Measurements from ENCODE around the gene GALNT17. TPM values are rescaled to one million over a fixed set of nuclear protein-coding genes. Genes with fewer than 3 reads are reported as not detected.

Gene GALNT17
- total RNA-seq, 2 donors from 2014 or later, result 0.82 to 4.0 TPM

GRCh38 chr7:71465741-71466189 lies 333.8 kb downstream of the GALNT17 start:
- Histone ChIP-seq H3K27ac (no peak overlapping the region), H3K4me1 (peaks cover 0 to 5% of the 10 kb centered on the region in 2 donors), H3K36me3 (no peaks in the 10 kb centered on the region), H3K9me3 (peaks cover 0 to 5% of the 10 kb centered on the region in 2 donors), H3K4me3 (no peak overlapping the region), H3K27me3 (no peaks in the 10 kb centered on the region)
- no peak for DNase-seq (ENCODE audit: low spot score)
- TF ChIP-seq, protein P1, sequence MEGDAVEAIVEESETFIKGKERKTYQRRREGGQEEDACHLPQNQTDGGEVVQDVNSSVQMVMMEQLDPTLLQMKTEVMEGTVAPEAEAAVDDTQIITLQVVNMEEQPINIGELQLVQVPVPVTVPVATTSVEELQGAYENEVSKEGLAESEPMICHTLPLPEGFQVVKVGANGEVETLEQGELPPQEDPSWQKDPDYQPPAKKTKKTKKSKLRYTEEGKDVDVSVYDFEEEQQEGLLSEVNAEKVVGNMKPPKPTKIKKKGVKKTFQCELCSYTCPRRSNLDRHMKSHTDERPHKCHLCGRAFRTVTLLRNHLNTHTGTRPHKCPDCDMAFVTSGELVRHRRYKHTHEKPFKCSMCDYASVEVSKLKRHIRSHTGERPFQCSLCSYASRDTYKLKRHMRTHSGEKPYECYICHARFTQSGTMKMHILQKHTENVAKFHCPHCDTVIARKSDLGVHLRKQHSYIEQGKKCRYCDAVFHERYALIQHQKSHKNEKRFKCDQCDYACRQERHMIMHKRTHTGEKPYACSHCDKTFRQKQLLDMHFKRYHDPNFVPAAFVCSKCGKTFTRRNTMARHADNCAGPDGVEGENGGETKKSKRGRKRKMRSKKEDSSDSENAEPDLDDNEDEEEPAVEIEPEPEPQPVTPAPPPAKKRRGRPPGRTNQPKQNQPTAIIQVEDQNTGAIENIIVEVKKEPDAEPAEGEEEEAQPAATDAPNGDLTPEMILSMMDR (IDR thresholded peaks at IDR 0.05), result no peak

GRCh38 chr7:71466448-71467145 lies 334.7 kb downstream of the GALNT17 start:
- Histone ChIP-seq H3K27ac (no peak overlapping the region), H3K4me3 (no peak overlapping the region), H3K36me3 (no peaks in the 10 kb centered on the region), H3K9me3 (peaks cover 0 to 5% of the 10 kb centered on the region in 2 donors), H3K4me1 (peaks cover 0 to 5% of the 10 kb centered on the region in 2 donors), H3K27me3 (no peaks in the 10 kb centered on the region)
- TF ChIP-seq, protein P1 (IDR thresholded peaks at IDR 0.05), result no peak
- DNase-seq (ENCODE audit: low spot score), result no peak

GRCh38 chr7:71470326-71470725 lies 338.4 kb downstream of the GALNT17 start:
- TF ChIP-seq, protein P1 (IDR thresholded peaks at IDR 0.05), result no peak
- H3K9me3 ChIP-seq, result peaks cover 0 to 7% of the 10 kb centered on the region in 2 donors
- H3K27ac ChIP-seq, result no peak overlapping the region
- H3K4me3 ChIP-seq, result no peak overlapping the region
- H3K36me3 ChIP-seq, result no peaks in the 10 kb centered on the region
- H3K27me3 ChIP-seq, result no peaks in the 10 kb centered on the region
- DNase-seq (ENCODE audit: low spot score), result no peak
- no peaks in the 10 kb centered on the region for H3K4me1 ChIP-seq

- Histone ChIP-seq H3K4me3 (no peak overlapping the region), H3K27me3 (no peaks in the 10 kb centered on the region), H3K4me1 (no peaks in the 10 kb centered on the region), H3K36me3 (no peaks in the 10 kb centered on the region), H3K9me3 (peaks cover 0 to 8% of the 10 kb centered on the region in 2 donors), H3K27ac (no peak overlapping the region)
- TF ChIP-seq, protein P1 (IDR thresholded peaks at IDR 0.05), result no peak
- no peak for DNase-seq (ENCODE audit: low spot score)
Measured at GRCh38 chr7:71470830-71471229, 338.9 kb downstream of the GALNT17 start.

DNA sequence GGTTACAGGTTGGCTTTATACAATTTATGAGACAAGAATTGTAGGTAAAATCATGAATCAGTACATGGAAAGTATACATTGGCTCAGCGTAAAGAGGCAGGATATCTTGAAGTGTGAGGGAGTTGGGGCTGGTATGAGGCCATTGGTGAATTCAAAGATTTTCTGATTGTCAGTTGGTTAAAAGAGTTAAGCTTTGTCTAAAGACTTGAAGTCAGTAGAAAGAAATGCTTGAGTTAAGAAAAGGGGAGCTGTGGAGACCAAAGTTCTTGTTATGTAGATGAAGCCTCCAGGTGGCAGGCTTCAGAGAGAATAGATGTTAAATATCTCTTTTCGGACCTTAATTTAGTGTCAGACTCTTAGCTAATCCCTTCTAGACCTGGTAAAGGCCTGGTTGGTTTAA lies 341.0 kb downstream of the GALNT17 start:
- peaks cover 0 to 8% of the 10 kb centered on the region in 2 donors for H3K9me3 ChIP-seq
- no peaks in the 10 kb centered on the region for H3K36me3 ChIP-seq
- DNase-seq (ENCODE audit: low spot score), result no peak
- no peaks in the 10 kb centered on the region for H3K27me3 ChIP-seq
- TF ChIP-seq, protein P1 (IDR thresholded peaks at IDR 0.05), result no peak
- no peak overlapping the region for H3K27ac ChIP-seq
- H3K4me1 ChIP-seq, result no peaks in the 10 kb centered on the region
- H3K4me3 ChIP-seq, result no peak overlapping the region
